Activated naive CD8-positive, alpha-beta T cell treated with anti-CD3 and anti-CD28 coated beads, Interleukin-2, amount 50 U/mL, for 16 hours (primary cell): Measurements from ENCODE around the gene PHACTR4.
"Not testable (repeated sequence)": the region's sequence is repeated elsewhere in the genome, so short reads cannot be mapped to it uniquely, and the experiment has no call there.

Source experiments
- DNase-seq: peaks from one replicate; pipeline ENCODE4 v3.0.0-alpha.2; 2020; ENCODE audit warnings: low read depth, low spot score

The PHACTR4 gene

GRCh38 chr1:28428990-28429520, 59.5 kb downstream of the PHACTR4 start:
- DNase-seq, result no peak

- DNase-seq, result no peak
These were observed 66.8 kb downstream of the PHACTR4 start for GRCh38 chr1:28436211-28436769.

GRCh38 chr1:28437264-28437923, 67.9 kb downstream of the PHACTR4 start:
- DNase-seq, result no peak

GRCh38 chr1:28437924-28438699, 68.6 kb downstream of the PHACTR4 start:
- no peak for DNase-seq

- DNase-seq, result no peak
These were observed 69.8 kb downstream of the PHACTR4 start for GRCh38 chr1:28439320-28439719.

GRCh38 chr1:28441674-28442073, 72.1 kb downstream of the PHACTR4 start:
- no peak for DNase-seq

GRCh38 chr1:28443550-28443949, 74.0 kb downstream of the PHACTR4 start:
- no peak for DNase-seq

- DNase-seq, result no peak
These were observed 78.1 kb downstream of the PHACTR4 start for GRCh38 chr1:28447679-28448078.

GRCh38 chr1:28448094-28448611, 78.6 kb downstream of the PHACTR4 start:
- not testable (repeated sequence) for DNase-seq

GRCh38 chr1:28449904-28450303, 80.4 kb downstream of the PHACTR4 start:
- DNase-seq, result no peak

GRCh38 chr1:28450561-28450960, 81.0 kb downstream of the PHACTR4 start:
- DNase-seq, result no peak

GRCh38 chr1:28451011-28451410, 81.5 kb downstream of the PHACTR4 start:
- DNase-seq, result no peak

- no peak for DNase-seq
These were observed 86.5 kb downstream of the PHACTR4 start for GRCh38 chr1:28456078-28456477.

GRCh38 chr1:28457678-28458077, 88.1 kb downstream of the PHACTR4 start:
- DNase-seq, result no peak

- DNase-seq, result no peak
These were observed 89.0 kb downstream of the PHACTR4 start for GRCh38 chr1:28458237-28459228.

- DNase-seq, result no peak
These were observed 96.8 kb downstream of the PHACTR4 start for GRCh38 chr1:28466226-28466778.

- DNase-seq, result no peak
These were observed 100.6 kb downstream of the PHACTR4 start for GRCh38 chr1:28470146-28470545.

- not testable (repeated sequence) for DNase-seq
These were observed 110.0 kb downstream of the PHACTR4 start for GRCh38 chr1:28479497-28479896.

- no peak for DNase-seq
These were observed 110.8 kb downstream of the PHACTR4 start for GRCh38 chr1:28480308-28480707.

- no peak for DNase-seq
These were observed 112.6 kb downstream of the PHACTR4 start for GRCh38 chr1:28482138-28482537.

- no peak for DNase-seq
These were observed 113.2 kb downstream of the PHACTR4 start for GRCh38 chr1:28482702-28483101.
